Liver (tissue), 9 donors: ENCODE data around the gene FAM20C. TPM values are rescaled to one million over a fixed set of nuclear protein-coding genes. Genes with fewer than 3 reads are reported as not detected.

Experiments
- DNase-seq: peaks from one replicate; pipeline ENCODE4 v3.0.0-alpha.2; 2017; ENCODE audit warnings: low spot score
- H3K27ac ChIP-seq, 2 donors: one replicate each; pipeline ENCODE4 v1.7.0; 2013; ENCODE audit warnings: inconsistent platforms in 2 of 2, low read length in 2 of 2, control low read depth in 1 of 2, low read depth in 1 of 2, mild to moderate bottlenecking in 1 of 2
- H3K27me3 ChIP-seq, 4 donors: one replicate each; pipeline versions ENCODE4 v1.6.1 to v1.7.0; 2013; ENCODE audit warnings: low read length in 3 of 4, inconsistent platforms in 1 of 4, mild to moderate bottlenecking in 1 of 4, moderate library complexity in 1 of 4; ENCODE audit not compliant: control insufficient read depth in 4 of 4, insufficient read depth in 4 of 4
- H3K36me3 ChIP-seq, 4 donors: one replicate each; pipeline versions ENCODE4 v1.6.1 to v1.7.0; 2013; ENCODE audit warnings: low read length in 3 of 4, mild to moderate bottlenecking in 3 of 4, low read depth in 1 of 4, moderate library complexity in 1 of 4; ENCODE audit not compliant: control insufficient read depth in 4 of 4, insufficient read depth in 3 of 4
- H3K4me1 ChIP-seq, 4 donors: one replicate each; pipeline versions ENCODE4 v1.6.1 to v1.7.0; 2013; ENCODE audit warnings: low read length in 3 of 4, mild to moderate bottlenecking in 3 of 4, moderate library complexity in 1 of 4; ENCODE audit not compliant: control insufficient read depth in 4 of 4, insufficient read depth in 4 of 4
- H3K4me3 ChIP-seq, 3 donors: one replicate each; pipeline versions ENCODE4 v1.6.1 to v1.7.0; 2013; ENCODE audit warnings: low read length in 3 of 3, control low read depth in 1 of 3, low read depth in 1 of 3, mild to moderate bottlenecking in 1 of 3
- H3K9ac ChIP-seq, 2 donors: one replicate each; pipeline ENCODE4 v1.7.0; 2013; ENCODE audit warnings: low read length in 2 of 2, mild to moderate bottlenecking in 2 of 2, moderate library complexity in 2 of 2, control low read depth in 1 of 2, low read depth in 1 of 2
- H3K9me3 ChIP-seq, 4 donors: one replicate each; pipeline versions ENCODE4 v1.6.1 to v1.7.0; 2013; ENCODE audit warnings: low read length in 3 of 4; ENCODE audit not compliant: control insufficient read depth in 4 of 4
- EGR1 ChIP-seq, 2 donors: IDR thresholded peaks; 2 replicates each; pipeline ENCODE4 v1.6.1; 2016 to 2018; ENCODE audit warnings: antibody characterized with exemption in 2 of 2, low read depth in 2 of 2
- GABPA ChIP-seq, 2 donors: IDR thresholded peaks in 1 of 2; conservative IDR thresholded peaks in 1 of 2; 2 replicates each; pipeline ENCODE4 v1.6.1; 2016; ENCODE audit warnings: antibody characterized with exemption in 2 of 2, mild to moderate bottlenecking in 1 of 2, moderate library complexity in 1 of 2
- HNF4A ChIP-seq, 2 donors: conservative IDR thresholded peaks; 2 replicates each; pipeline ENCODE4 v1.6.1; 2016; ENCODE audit warnings: antibody characterized with exemption in 2 of 2, mild to moderate bottlenecking in 2 of 2
- HNF4G ChIP-seq: IDR thresholded peaks from 2 replicates; pipeline ENCODE4 v1.6.1; 2016; ENCODE audit warnings: antibody characterized with exemption
- RAD21 ChIP-seq, 2 donors: IDR thresholded peaks; 2 replicates each; pipeline ENCODE4 v1.6.1; 2016; ENCODE audit warnings: antibody characterized with exemption in 2 of 2, mild to moderate bottlenecking in 2 of 2
- RXRA ChIP-seq, 2 donors: IDR thresholded peaks; 2 replicates each; pipeline ENCODE4 v1.6.1; 2017 to 2018; ENCODE audit warnings: antibody characterized with exemption in 2 of 2, mild to moderate bottlenecking in 1 of 2
- SP1 ChIP-seq: IDR thresholded peaks from 2 replicates; pipeline ENCODE4 v1.6.1; 2018; ENCODE audit warnings: antibody characterized with exemption, mild to moderate bottlenecking
- TAF1 ChIP-seq: conservative IDR thresholded peaks from 2 replicates; pipeline ENCODE4 v1.6.1; 2016; ENCODE audit warnings: antibody characterized with exemption, mild to moderate bottlenecking
- YY1 ChIP-seq: IDR thresholded peaks from 2 replicates; pipeline ENCODE4 v1.6.1; 2016; ENCODE audit warnings: antibody characterized with exemption, mild to moderate bottlenecking
- WGBS: extraction: QIAGEN DNeasy Blood & Tissue Kit; methylation state at CpG from one replicate; pipeline ENCODE4 v1.1.7; 2013; 5-methylcytosine and 5-hydroxymethylcytosine counted together
- polyA plus RNA-seq, 2 donors: library from polyadenylated mRNA; stranded (reverse) in 1 of 2; unstranded in 1 of 2; fragments of 200-250 nt in 1 of 2; fragments of >200 nt in 1 of 2; fragmentation: Nextera tagmentation in 1 of 2; extraction: Ambion mirVana in 1 of 2; gene quantifications; one replicate each; pipeline versions ENCODE4 v1.2.1 to v1.2.3, GENCODE V29; 2013 to 2015
- total RNA-seq, 2 donors: library from RNA; depleted of rRNA; stranded (reverse); fragments of >200 nt; gene quantifications; one replicate each; pipeline ENCODE4 v1.2.3, GENCODE V29; 2014
- TF ChIP-seq, protein P1 (sequence below): IDR thresholded peaks from 2 replicates; pipeline ENCODE4 v1.6.1; 2016; ENCODE audit warnings: antibody characterized with exemption
- TF ChIP-seq, protein P2 (sequence below): IDR thresholded peaks from 2 replicates; pipeline ENCODE4 v1.6.1; 2016; ENCODE audit warnings: antibody characterized with exemption
- TF ChIP-seq, protein P3 (sequence below): IDR thresholded peaks from 2 replicates; pipeline ENCODE4 v1.6.1; 2016; ENCODE audit warnings: antibody characterized with exemption
- TF ChIP-seq, protein P4 (sequence below): IDR thresholded peaks from 2 replicates; pipeline ENCODE4 v1.6.1; 2016; ENCODE audit warnings: antibody characterized with exemption, mild to moderate bottlenecking
- donor health status: healthy.
- donor health status: healthy.
- donor health status: healthy.
- donor health status: healthy.
- donor health status: healthy.

FAM20C gene
- total and polyA plus RNA-seq, 4 donors, result 13.4 to 40.4 (median 31.5) TPM

DNA sequence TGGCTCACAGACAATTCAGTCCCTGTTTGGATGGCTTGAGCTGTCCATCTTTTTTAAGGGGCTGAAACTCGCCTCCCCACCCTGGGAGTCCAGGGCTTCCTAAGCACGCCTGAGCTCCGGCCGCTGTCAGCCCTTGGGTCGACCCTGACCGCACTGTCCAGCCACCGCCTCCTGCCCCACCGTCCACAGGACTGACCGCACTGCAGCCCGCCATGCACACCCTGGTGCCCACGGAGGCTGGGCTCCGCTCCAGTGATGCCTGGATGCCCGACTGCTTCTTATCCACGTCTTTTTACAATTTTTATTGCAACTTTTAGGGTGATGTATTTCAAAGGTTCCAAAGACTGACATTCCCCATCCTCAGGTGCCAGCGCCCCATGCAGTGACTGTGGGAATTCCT is 58.2 kb downstream of the FAM20C start (continued):
- TF ChIP-seq, protein P1, sequence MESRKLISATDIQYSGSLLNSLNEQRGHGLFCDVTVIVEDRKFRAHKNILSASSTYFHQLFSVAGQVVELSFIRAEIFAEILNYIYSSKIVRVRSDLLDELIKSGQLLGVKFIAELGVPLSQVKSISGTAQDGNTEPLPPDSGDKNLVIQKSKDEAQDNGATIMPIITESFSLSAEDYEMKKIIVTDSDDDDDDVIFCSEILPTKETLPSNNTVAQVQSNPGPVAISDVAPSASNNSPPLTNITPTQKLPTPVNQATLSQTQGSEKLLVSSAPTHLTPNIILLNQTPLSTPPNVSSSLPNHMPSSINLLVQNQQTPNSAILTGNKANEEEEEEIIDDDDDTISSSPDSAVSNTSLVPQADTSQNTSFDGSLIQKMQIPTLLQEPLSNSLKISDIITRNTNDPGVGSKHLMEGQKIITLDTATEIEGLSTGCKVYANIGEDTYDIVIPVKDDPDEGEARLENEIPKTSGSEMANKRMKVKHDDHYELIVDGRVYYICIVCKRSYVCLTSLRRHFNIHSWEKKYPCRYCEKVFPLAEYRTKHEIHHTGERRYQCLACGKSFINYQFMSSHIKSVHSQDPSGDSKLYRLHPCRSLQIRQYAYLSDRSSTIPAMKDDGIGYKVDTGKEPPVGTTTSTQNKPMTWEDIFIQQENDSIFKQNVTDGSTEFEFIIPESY, result no peak
- TF ChIP-seq, protein P2, sequence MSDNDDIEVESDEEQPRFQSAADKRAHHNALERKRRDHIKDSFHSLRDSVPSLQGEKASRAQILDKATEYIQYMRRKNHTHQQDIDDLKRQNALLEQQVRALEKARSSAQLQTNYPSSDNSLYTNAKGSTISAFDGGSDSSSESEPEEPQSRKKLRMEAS, result no peak
- TF ChIP-seq HNF4A (conservative IDR thresholded peaks at IDR 0.05), result no peak
- no peak for TF ChIP-seq EGR1 (IDR thresholded peaks at IDR 0.05; ENCODE audit: low read depth in 2 of 2)
- TF ChIP-seq TAF1, result no peak
- TF ChIP-seq RAD21 (IDR thresholded peaks at IDR 0.05), result no peak
- TF ChIP-seq RXRA (IDR thresholded peaks at IDR 0.05), result no peak
- TF ChIP-seq YY1, result no peak

DNA sequence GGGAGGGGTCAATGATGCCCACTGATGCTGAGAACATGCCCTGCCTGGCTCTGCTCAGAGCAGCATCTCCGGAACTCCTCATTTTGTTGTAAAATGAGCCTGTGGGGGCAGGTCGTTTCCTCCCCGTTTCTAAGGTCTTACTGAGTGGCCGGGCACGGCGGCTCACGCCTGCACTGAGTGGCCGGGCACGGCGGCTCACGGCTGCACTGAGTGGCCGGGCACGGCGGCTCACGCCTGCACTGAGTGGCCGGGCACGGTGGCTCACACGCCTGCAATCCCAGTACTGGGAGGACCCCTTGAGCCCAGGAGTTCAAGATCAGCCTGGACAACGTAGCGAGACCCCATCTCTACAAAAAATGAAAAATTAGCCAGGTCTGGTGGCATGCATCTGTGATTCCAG is 58.6 kb downstream of the FAM20C start:
- Histone ChIP-seq H3K36me3 (peaks cover 20 to 73% (median 40%) of the 10 kb centered on the region in 4 donors), H3K27ac (no peak overlapping the region), H3K9me3 (no peaks in the 10 kb centered on the region), H3K9ac (no peak overlapping the region), H3K4me1 (no peaks in the 10 kb centered on the region), H3K4me3 (no peak overlapping the region), H3K27me3 (no peaks in the 10 kb centered on the region)
- WGBS, result 97% methylated on average over 20 of the region's 20 CpGs
- no peak for DNase-seq
- TF ChIP-seq HNF4A (conservative IDR thresholded peaks at IDR 0.05) (no peak), GABPA (IDR thresholded peaks at IDR 0.05 in 1 of 2, conservative IDR thresholded peaks at IDR 0.05 in 1 of 2) (no peak), RXRA (IDR thresholded peaks at IDR 0.05) (no peak), HNF4G (no peak), TAF1 (no peak), SP1 (no peak), RAD21 (IDR thresholded peaks at IDR 0.05) (no peak), EGR1 (IDR thresholded peaks at IDR 0.05; ENCODE audit: low read depth in 2 of 2) (no peak), YY1 (no peak)
- TF ChIP-seq, protein P3, sequence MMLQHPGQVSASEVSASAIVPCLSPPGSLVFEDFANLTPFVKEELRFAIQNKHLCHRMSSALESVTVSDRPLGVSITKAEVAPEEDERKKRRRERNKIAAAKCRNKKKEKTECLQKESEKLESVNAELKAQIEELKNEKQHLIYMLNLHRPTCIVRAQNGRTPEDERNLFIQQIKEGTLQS, result no peak
- TF ChIP-seq, protein P2, result no peak
- TF ChIP-seq, protein P1, result no peak
- TF ChIP-seq, protein P4, sequence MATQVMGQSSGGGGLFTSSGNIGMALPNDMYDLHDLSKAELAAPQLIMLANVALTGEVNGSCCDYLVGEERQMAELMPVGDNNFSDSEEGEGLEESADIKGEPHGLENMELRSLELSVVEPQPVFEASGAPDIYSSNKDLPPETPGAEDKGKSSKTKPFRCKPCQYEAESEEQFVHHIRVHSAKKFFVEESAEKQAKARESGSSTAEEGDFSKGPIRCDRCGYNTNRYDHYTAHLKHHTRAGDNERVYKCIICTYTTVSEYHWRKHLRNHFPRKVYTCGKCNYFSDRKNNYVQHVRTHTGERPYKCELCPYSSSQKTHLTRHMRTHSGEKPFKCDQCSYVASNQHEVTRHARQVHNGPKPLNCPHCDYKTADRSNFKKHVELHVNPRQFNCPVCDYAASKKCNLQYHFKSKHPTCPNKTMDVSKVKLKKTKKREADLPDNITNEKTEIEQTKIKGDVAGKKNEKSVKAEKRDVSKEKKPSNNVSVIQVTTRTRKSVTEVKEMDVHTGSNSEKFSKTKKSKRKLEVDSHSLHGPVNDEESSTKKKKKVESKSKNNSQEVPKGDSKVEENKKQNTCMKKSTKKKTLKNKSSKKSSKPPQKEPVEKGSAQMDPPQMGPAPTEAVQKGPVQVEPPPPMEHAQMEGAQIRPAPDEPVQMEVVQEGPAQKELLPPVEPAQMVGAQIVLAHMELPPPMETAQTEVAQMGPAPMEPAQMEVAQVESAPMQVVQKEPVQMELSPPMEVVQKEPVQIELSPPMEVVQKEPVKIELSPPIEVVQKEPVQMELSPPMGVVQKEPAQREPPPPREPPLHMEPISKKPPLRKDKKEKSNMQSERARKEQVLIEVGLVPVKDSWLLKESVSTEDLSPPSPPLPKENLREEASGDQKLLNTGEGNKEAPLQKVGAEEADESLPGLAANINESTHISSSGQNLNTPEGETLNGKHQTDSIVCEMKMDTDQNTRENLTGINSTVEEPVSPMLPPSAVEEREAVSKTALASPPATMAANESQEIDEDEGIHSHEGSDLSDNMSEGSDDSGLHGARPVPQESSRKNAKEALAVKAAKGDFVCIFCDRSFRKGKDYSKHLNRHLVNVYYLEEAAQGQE, result no peak
